SK-N-DZ (cell line): Measurements from ENCODE around the gene FOXR2. TPM values are rescaled to one million over a fixed set of nuclear protein-coding genes. Genes with fewer than 3 reads are reported as not detected.

Experiments used
- DNase-seq: peaks from one replicate; pipeline ENCODE4 v3.0.0-alpha.2; 2015; ENCODE audit warnings: low spot score
- polyA plus RNA-seq, 2 experiments: library from polyadenylated mRNA; depleted of rRNA; stranded (reverse); fragments of >200 nt; gene quantifications; 2 replicates each; pipeline ENCODE4 v1.2.3, GENCODE V29; 2014
- small RNA-seq, 2 experiments: library from RNA; depleted of rRNA; stranded (forward); fragments of <200 nt; gene quantifications; one replicate each; pipeline ENCODE3, GENCODE V24; 2014

Gene FOXR2
- 0.30 and 1.3 TPM in 2 replicates for polyA plus RNA-seq (2014; cell fraction: cytosol; rRNA removed)
- polyA plus RNA-seq (2014; cell fraction: nucleus; rRNA removed): 0.46 and 0.69 TPM in 2 replicates

GRCh38 chrX:55623100-55623499 lies at the start of gene FOXR2:
FOXR2 (plus strand) TSS chrX:55623400; CDS start chrX:55623712, 312 bp downstream.
- no peak for DNase-seq

GRCh38 chrX:55579115-55579514 lies 44.1 kb upstream of the FOXR2 start:
- no peak for DNase-seq

GRCh38 chrX:55582447-55582846 lies 40.8 kb upstream of the FOXR2 start:
- DNase-seq: no peak

GRCh38 chrX:55593296-55593695 lies 29.9 kb upstream of the FOXR2 start:
- peak; percentile 3 for DNase-seq

- DNase-seq: peak; percentile 12
These were observed 29.4 kb upstream of the FOXR2 start for GRCh38 chrX:55593756-55594257.

GRCh38 chrX:55598333-55598732 lies 24.9 kb upstream of the FOXR2 start:
- no peak for DNase-seq

- no peak for DNase-seq
These were observed 3.7 kb upstream of the FOXR2 start for GRCh38 chrX:55619547-55619946.

GRCh38 chrX:55624403-55624802 lies 1.2 kb downstream of the FOXR2 start:
- DNase-seq: no peak

- no peak for DNase-seq
These were observed 12.9 kb downstream of the FOXR2 start for GRCh38 chrX:55636109-55636508.

GRCh38 chrX:55638933-55639332 lies 15.7 kb downstream of the FOXR2 start:
- DNase-seq: no peak

- DNase-seq: no peak
These were observed 17.7 kb downstream of the FOXR2 start for GRCh38 chrX:55640854-55641253.

GRCh38 chrX:55648434-55648833 lies 25.2 kb downstream of the FOXR2 start:
- DNase-seq: no peak

- no peak for DNase-seq
These were observed 36.7 kb downstream of the FOXR2 start for GRCh38 chrX:55659931-55660330.

GRCh38 chrX:55663584-55663983 lies 40.4 kb downstream of the FOXR2 start:
- no peak for DNase-seq

- no peak for DNase-seq
These were observed 44.9 kb downstream of the FOXR2 start for GRCh38 chrX:55668084-55668483.

Small RNA genes within 50 kb of the gene (small RNA-seq; reads per million reads assigned to genes)
- gene RF00019: 0 reads per million in 2 experiments
